Stimulated activated CD4-positive, alpha-beta T cell treated with anti-CD3 and anti-CD28 coated beads, Interleukin-12 subunit alpha, Interleukin-12 subunit beta, amount 100 ng/mL, for 48 hours (primary cell): ENCODE measurements around the gene GHITM.
"Not testable (repeated sequence)": the region's sequence is repeated elsewhere in the genome, so short reads cannot be mapped to it uniquely, and the experiment has no call there.

Source experiments
- DNase-seq, 3 donors: peaks; one replicate each; pipeline ENCODE4 v3.0.0-alpha.2; 2020; ENCODE audit warnings: low read depth in 2 of 3, low spot score in 1 of 3

GHITM gene

DNA sequence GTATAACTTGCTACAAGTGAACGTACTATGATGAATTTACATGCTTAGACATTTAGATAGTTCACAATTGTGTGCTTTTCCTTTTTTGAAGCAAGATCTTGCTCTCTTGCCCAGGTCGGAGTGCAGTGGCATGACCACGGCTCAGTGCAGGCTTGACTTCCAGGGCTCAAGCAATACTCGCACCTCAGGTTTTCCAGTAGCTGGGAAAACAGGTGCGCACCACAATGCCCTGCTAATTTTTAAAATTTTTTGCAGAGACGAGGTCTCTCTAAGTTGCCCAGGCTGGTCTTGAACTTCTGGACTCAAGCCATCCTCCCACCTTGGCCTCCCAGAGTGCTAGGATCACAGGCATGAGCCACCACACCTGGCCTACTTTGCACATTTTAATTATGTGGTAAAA is 36.1 kb downstream of the GHITM start:
- DNase-seq: no peak

- DNase-seq: no peak
Observed at GRCh38 chr10:84176351-84176750, 37.0 kb downstream of the GHITM start.

DNA sequence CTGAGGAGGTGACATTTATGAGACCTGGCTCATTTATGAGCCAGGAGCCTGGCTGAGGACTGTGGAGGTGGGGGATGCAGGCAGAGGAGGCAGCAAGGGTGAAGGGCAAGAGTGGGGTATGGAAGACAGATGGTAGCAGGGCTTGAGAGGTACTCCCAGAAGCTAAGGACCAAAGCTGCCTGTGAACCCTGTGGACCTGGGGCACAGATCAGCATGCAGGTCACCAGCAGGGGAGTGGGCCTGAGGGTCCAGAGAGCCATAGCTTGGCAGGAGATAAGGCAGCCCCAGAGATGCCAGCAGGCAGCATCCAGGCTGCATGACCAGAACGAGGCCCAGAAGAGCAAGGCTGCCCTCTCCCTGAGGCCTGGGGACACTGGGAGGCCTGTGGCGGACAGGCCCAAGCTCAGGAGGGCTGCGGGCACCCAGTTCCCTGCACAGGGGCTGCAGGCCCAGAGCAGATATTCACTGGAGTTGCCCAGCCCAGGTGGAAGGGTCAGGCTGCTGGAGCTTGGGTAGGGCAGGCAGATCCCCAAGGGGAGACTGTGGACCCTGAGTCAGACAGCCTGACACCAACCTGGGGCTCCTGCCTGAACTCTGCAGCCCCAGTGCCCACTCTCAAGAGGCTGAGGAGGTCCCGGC is 37.6 kb downstream of the GHITM start:
- DNase-seq: no peak

DNA sequence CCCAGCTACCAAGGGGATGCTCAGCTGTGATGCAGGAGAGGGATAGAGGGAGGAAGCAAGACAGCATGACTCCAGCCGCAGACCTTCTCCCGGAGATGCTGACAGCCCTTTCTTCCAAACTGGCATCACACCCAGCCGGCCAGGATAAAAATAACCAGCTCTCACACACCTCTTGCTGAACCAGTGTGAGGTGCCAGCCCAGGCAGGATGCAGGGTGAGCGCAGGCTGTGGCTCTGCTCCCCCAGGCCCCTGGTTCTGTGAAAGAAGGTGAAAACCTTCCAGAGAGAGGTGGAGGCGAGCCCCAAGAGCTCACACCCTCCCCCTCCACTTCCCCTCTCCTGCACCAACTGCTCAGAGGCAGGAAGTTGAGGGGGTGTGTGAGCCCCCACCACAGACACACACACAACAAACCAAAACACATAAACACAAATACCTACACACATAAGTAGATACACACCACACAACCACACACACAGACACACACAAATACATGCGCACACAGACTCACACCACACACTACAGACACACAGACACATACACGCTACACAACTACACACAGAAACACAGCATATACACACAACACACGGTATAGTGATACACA is 38.3 kb downstream of the GHITM start:
- DNase-seq: no peak

GRCh38 chr10:84178160-84178609 is 38.9 kb downstream of the GHITM start:
- DNase-seq: no peak

DNA sequence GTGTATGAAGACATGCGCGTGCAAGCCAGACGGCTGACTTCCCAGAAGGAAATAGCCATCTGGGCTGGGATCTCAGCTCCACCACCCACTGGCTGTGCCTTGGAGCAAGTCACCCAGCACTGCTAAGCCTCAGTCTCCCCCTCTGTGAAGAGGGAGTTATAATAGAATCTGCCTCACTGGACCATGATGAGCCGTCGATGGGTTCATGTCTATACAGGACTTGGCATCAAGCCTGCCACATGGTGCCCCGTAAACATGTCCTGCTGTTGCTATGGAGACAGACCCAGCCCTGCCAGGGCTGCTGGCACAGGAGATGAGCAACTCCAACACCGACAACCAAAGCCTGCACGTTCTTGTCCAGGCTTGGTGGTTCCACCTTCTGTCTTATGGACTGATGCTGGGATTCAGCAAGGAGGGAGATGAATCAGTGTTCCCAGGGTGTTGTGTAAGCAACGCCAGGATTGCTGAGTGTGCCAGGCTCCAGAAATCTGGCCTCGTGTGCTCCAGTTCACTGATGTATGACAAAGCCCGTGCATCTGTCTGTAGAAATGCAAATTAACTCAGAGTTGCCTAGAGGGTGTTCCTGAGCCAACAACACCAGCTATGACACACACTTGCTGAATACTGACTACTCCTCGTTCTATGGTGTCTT is 39.9 kb downstream of the GHITM start:
- DNase-seq: no peak

- DNase-seq: not testable (repeated sequence)
Observed at GRCh38 chr10:84180386-84180785, 41.1 kb downstream of the GHITM start.

- no peak for DNase-seq
Observed at GRCh38 chr10:84181631-84182030, 42.3 kb downstream of the GHITM start.

GRCh38 chr10:84184517-84184916 is 45.2 kb downstream of the GHITM start:
- DNase-seq: no peak

GRCh38 chr10:84185526-84186175 is 46.3 kb downstream of the GHITM start:
- no peak for DNase-seq

GRCh38 chr10:84188815-84189214 is 49.5 kb downstream of the GHITM start:
- no peak for DNase-seq

DNA sequence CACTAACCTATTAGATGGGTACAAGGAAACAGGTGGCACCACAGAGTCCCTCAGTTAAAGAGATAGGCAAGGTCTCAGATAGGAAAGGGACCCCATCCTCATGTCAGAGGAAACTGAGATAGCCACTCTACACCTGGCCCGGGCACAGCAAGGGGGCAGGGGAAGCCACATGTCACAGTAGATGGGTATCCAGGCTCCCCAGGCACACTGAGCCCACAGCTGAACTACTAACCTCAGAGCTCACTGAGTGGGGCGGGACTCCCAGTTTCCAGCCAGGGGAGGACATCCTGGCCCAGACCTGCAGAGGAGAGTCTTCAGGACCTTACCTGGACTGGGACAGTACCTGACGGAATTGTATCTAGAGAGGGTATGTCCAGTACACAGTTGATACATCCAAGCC is 51.3 kb downstream of the GHITM start:
- no peak for DNase-seq

DNA sequence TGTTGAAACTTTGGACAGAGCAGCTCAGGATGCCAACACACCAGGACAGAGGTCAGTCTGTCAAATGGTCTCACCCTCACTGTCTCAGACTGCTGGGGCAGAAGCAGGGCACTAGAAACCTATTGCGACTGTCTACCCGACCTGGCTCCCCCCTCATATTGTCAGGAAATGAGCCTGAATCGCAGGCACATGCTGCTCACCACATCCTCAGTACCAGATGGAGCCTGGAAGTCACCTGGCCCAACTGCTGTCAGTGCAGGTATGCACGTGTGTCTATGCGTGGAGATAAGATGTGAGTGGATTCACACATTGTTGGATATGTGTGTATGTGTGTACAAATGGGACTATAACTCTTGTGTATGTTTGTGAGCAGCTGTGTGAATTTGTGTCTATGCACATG is 51.8 kb downstream of the GHITM start:
- no peak for DNase-seq

GRCh38 chr10:84193327-84193726 is 54.0 kb downstream of the GHITM start:
- DNase-seq: no peak

- DNase-seq: no peak
Observed at GRCh38 chr10:84193846-84194423, 54.6 kb downstream of the GHITM start.

GRCh38 chr10:84194424-84195043 is 55.2 kb downstream of the GHITM start, which contains the start of gene CDHR1:
Gene CDHR1, plus strand, starts transcription at chr10:84194537. Its CDS starts 224 bp downstream, at chr10:84194761.
- DNase-seq: peak in 1 of 3 donors; percentile 17

DNA sequence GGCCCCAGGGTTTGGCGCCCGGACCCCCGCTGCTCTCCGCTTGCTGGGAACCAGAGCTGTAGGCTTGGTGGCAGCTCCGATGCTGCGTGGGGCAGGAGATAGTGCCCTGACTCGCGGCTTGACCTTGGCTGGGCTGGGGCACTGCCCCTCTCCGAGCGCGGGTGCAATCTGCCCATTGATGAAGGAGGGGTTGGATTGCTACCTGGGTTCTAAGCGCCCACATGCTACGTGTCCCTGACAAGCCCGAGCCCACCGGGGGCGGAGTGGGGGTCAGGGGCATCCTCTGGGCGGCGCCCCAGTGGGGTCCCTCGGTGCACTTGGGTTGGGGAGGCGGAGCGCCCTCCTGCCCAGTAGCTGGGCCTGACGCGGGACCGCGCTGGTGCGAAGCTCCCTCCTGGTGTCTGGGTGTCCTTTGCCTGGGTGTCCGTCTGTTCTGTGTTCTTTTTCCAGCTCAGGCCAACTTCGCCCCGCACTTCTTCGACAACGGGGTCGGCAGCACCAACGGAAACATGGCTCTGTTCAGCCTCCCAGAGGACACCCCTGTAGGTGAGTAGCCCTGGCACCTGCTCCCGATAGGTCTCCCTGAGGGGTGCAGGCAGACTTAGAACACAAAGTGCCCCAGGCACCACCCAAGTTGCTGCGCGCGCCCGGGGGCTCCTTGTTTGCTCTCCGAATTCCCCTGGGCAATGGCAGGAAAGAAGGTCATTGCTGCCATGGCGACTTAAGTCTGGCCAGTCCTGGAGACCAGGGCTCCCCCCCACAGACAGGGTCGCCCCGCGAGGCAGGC is 55.9 kb downstream of the GHITM start:
- DNase-seq: no peak

- DNase-seq: no peak
Observed at GRCh38 chr10:84196083-84196482, 56.8 kb downstream of the GHITM start.

- DNase-seq: no peak
Observed at GRCh38 chr10:84196941-84197340, 57.6 kb downstream of the GHITM start.

GRCh38 chr10:84197643-84198042 is 58.3 kb downstream of the GHITM start:
- DNase-seq: no peak
